NT2/D1 (cell line): ENCODE data around the gene EPS15.
"Not testable (repeated sequence)": the region's sequence is repeated elsewhere in the genome, so short reads cannot be mapped to it uniquely, and the experiment has no call there.

Source experiments
- DNase-seq: peaks from one replicate; pipeline ENCODE4 v3.0.0-alpha.2; 2011; ENCODE audit warnings: low read depth, low spot score
- H3K27me3 ChIP-seq: 2 replicates; pipeline ENCODE4 v1.6.0; 2011; ENCODE audit warnings: mild to moderate bottlenecking; ENCODE audit not compliant: insufficient read length, insufficient read depth
- H3K36me3 ChIP-seq: 2 replicates; pipeline ENCODE4 v1.6.1; 2011; ENCODE audit warnings: mild to moderate bottlenecking, low read length, mixed read lengths; ENCODE audit not compliant: insufficient read depth, insufficient read length
- H3K4me1 ChIP-seq: 2 replicates; pipeline ENCODE4 v1.5.1; 2011; ENCODE audit not compliant: insufficient read depth, insufficient read length
- H3K4me3 ChIP-seq: 2 replicates; pipeline ENCODE4 v1.5.1; 2011; ENCODE audit warnings: low read depth; ENCODE audit not compliant: insufficient read length
- H3K9ac ChIP-seq: 2 replicates; pipeline ENCODE4 v1.6.0; 2011; ENCODE audit warnings: low read depth; ENCODE audit not compliant: insufficient read length
- H3K9me3 ChIP-seq: 2 replicates; pipeline ENCODE4 v1.5.1; 2011; ENCODE audit warnings: mild to moderate bottlenecking, low read length; ENCODE audit not compliant: insufficient read depth
- SUZ12 ChIP-seq: IDR thresholded peaks from 2 replicates; pipeline ENCODE4 v1.6.1; 2011; ENCODE audit not compliant: insufficient read length, insufficient read depth; ENCODE audit errors: extremely low read depth
- YY1 ChIP-seq: IDR thresholded peaks from 2 replicates; pipeline ENCODE4 v1.6.1; 2011; ENCODE audit not compliant: insufficient read length, insufficient read depth
- ZNF274 ChIP-seq: IDR thresholded peaks from 2 replicates; pipeline ENCODE4 v1.6.1; 2011; ENCODE audit warnings: mild to moderate bottlenecking, low read depth, low read length

The EPS15 gene

DNA sequence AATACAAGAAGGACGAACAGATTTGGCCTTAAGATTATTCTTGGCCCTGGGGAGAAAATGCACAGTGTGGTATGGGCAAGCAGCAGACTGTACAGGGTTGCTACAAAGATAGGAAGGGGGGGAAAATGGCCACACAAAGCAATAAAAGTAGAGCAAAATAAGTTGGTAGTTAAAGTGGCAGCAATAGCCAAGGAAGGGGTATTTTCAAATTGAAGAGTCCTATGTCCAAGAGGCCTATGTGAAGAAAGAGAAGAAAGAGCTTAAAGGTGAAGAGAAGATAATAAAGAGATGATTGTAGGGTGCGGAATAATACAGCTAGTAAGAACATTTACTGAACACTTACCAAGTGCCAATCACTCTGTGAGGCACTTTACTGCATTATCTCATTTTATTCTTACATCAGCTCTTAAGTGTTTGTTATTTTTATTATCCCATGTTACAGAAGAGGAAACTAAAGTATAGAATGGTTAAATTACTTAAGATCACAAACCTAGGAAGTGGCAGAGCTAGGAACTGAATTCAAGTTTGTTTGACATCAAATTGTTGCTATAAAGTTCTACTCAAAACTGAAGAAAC is 100.6 kb downstream of the EPS15 start:
- Histone ChIP-seq H3K9me3 (no peaks in the 10 kb centered on the region), H3K9ac (no peak overlapping the region), H3K27me3 (no peaks in the 10 kb centered on the region), H3K4me3 (no peak overlapping the region), H3K4me1 (no peaks in the 10 kb centered on the region), H3K36me3 (peaks cover 20% of the 10 kb centered on the region)
- TF ChIP-seq SUZ12 (no peak), ZNF274 (no peak), YY1 (no peak)
- DNase-seq = no peak

- H3K27me3 ChIP-seq = no peaks in the 10 kb centered on the region
- no peaks in the 10 kb centered on the region for H3K9me3 ChIP-seq
- no peak overlapping the region for H3K9ac ChIP-seq
- no peak for DNase-seq
- no peak overlapping the region for H3K4me3 ChIP-seq
- H3K36me3 ChIP-seq = peaks cover 20% of the 10 kb centered on the region
- TF ChIP-seq ZNF274 = no peak
- no peak for TF ChIP-seq SUZ12
- TF ChIP-seq YY1 = no peak
- H3K4me1 ChIP-seq = no peaks in the 10 kb centered on the region
Measured at GRCh38 chr1:51417496-51418383, 101.3 kb downstream of the EPS15 start.

DNA sequence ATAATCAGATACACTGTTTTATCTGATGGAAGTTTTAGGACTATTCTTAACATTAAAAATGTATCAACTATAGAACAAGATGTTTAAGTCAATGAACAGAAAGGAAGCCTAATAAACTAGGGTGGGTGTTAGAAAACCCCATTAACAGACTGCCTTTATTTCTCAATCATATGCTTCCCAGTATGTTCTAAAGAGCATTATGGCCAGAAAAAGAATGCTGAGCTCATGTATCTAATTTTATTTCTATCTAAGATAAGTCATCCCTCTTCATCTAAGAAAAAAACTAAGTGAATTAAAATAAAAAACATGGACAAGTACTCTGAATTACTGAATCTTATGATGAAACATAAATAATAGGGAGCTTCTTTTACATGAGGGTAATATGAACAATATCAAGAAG is 102.2 kb downstream of the EPS15 start:
- TF ChIP-seq ZNF274 (no peak), YY1 (no peak), SUZ12 (no peak)
- Histone ChIP-seq H3K27me3 (no peaks in the 10 kb centered on the region), H3K9me3 (no peaks in the 10 kb centered on the region), H3K4me3 (no peak overlapping the region), H3K36me3 (peaks cover 20% of the 10 kb centered on the region), H3K4me1 (no peaks in the 10 kb centered on the region), H3K9ac (no peak overlapping the region)
- DNase-seq = no peak

DNA sequence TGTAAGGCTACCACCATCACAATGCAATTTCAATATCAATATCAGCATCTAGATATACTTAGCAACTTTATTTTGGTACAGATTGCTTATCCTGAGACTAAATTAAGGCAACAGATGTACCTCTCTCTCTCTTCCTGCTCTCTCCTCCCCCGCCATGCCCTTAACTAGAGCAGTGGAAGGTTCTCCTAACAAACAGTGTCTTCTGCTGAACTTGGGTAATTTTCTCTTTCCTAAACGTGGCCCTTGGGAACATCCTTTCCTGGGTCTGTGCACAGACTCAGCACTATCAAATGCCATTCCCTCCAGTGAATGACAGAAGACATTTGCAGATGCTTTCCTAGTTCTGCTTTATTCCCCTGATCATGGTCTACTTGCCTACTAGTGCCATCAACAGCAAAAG is 103.1 kb downstream of the EPS15 start:
- Histone ChIP-seq H3K9me3 (no peaks in the 10 kb centered on the region), H3K4me1 (no peaks in the 10 kb centered on the region), H3K9ac (no peak overlapping the region), H3K27me3 (no peaks in the 10 kb centered on the region), H3K4me3 (no peak overlapping the region), H3K36me3 (peaks cover 19% of the 10 kb centered on the region)
- no peak for DNase-seq
- no peak for TF ChIP-seq ZNF274
- no peak for TF ChIP-seq YY1
- TF ChIP-seq SUZ12 = no peak

GRCh38 chr1:51414811-51415210 is 104.3 kb downstream of the EPS15 start:
- Histone ChIP-seq H3K27me3 (no peaks in the 10 kb centered on the region), H3K9ac (no peak overlapping the region), H3K4me1 (no peaks in the 10 kb centered on the region), H3K36me3 (peaks cover 11% of the 10 kb centered on the region), H3K9me3 (no peaks in the 10 kb centered on the region), H3K4me3 (no peak overlapping the region)
- no peak for DNase-seq
- TF ChIP-seq YY1 (no peak), ZNF274 (no peak), SUZ12 (no peak)

- not testable (repeated sequence) for DNase-seq, H3K9ac ChIP-seq, H3K27me3 ChIP-seq, H3K9me3 ChIP-seq, H3K4me3 ChIP-seq, H3K4me1 ChIP-seq
- peaks cover 24% of the 10 kb centered on the region for H3K36me3 ChIP-seq
Measured at GRCh38 chr1:51411820-51412219, 107.2 kb downstream of the EPS15 start.

GRCh38 chr1:51410568-51411460 is 108.3 kb downstream of the EPS15 start:
- Histone ChIP-seq H3K36me3 (peaks cover 34% of the 10 kb centered on the region), H3K4me1 (no peaks in the 10 kb centered on the region), H3K4me3 (no peak overlapping the region), H3K9ac (no peak overlapping the region), H3K27me3 (no peaks in the 10 kb centered on the region), H3K9me3 (no peaks in the 10 kb centered on the region)
- no peak for DNase-seq
- TF ChIP-seq SUZ12 (no peak), ZNF274 (no peak), YY1 (no peak)

DNA sequence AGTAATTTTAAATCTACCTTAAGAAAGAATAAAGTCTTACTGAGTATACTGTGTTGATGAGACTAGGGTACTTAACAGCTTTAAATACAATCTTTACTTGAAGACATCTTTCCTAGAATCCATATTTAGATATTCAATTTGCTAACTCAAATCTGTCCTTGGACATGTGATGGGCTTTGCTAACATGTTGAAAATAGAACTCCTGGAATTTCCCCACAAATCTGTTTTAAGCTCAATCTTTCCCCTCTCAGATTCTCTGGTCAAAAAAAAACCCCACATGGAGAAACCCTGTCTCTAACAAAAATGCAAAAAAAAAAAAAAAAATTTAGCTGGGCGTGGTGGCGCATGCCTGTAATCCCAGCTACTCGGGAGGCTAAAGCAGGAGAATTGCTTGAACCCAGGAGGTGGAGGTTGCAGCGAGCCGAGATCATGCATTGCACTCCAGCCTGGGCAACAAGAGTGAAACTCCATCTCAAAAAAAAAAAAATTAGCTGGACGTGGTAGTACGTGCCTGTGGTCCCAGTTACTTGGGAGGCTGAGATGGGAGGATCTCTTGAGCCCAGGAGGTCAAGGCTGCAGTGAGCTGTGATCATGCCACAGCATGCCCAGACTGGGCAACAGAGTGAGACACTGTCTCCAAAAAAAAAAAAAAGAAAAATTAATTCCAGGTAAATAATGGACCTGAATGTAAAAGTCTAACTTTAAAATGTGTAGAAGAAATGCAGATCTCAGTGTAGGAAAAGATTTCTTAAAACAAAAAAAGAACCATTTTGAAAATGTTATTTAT is 109.1 kb downstream of the EPS15 start:
- H3K4me3 ChIP-seq, DNase-seq, H3K9ac ChIP-seq, H3K4me1 ChIP-seq, H3K9me3 ChIP-seq, H3K27me3 ChIP-seq: not testable (repeated sequence)
- peaks cover 43% of the 10 kb centered on the region for H3K36me3 ChIP-seq
